Fibroblast of the aortic adventitia (primary cell): ENCODE measurements around the gene KDM6A. TPM values are rescaled to one million over a fixed set of nuclear protein-coding genes. Genes with fewer than 3 reads are reported as not detected.
"Not testable (repeated sequence)": the region's sequence is repeated elsewhere in the genome, so short reads cannot be mapped to it uniquely, and the experiment has no call there.

Source experiments
- DNase-seq: peaks from one replicate; pipeline ENCODE4 v3.0.0-alpha.2; 2010; ENCODE audit warnings: low read depth
- H3K4me3 ChIP-seq: 2 replicates; pipeline ENCODE4 v1.5.1; 2011; ENCODE audit warnings: low read depth, mild to moderate bottlenecking, control low read depth, low read length, moderate library complexity
- total RNA-seq: library from RNA; depleted of rRNA; stranded (reverse); fragments of >200 nt; gene quantifications from 2 replicates; pipeline ENCODE4 v1.2.3, GENCODE V29; 2012; ENCODE audit warnings: low replicate concordance
- TF ChIP-seq, protein P1 (sequence below): IDR thresholded peaks from 2 replicates; pipeline ENCODE4 v1.5.1; 2011; ENCODE audit warnings: mild to moderate bottlenecking, low read length, control low read depth, inconsistent platforms; ENCODE audit not compliant: insufficient read depth

The KDM6A gene
- total RNA-seq, 1 donor: 20.6 TPM

- no peak for DNase-seq
- TF ChIP-seq, protein P1, sequence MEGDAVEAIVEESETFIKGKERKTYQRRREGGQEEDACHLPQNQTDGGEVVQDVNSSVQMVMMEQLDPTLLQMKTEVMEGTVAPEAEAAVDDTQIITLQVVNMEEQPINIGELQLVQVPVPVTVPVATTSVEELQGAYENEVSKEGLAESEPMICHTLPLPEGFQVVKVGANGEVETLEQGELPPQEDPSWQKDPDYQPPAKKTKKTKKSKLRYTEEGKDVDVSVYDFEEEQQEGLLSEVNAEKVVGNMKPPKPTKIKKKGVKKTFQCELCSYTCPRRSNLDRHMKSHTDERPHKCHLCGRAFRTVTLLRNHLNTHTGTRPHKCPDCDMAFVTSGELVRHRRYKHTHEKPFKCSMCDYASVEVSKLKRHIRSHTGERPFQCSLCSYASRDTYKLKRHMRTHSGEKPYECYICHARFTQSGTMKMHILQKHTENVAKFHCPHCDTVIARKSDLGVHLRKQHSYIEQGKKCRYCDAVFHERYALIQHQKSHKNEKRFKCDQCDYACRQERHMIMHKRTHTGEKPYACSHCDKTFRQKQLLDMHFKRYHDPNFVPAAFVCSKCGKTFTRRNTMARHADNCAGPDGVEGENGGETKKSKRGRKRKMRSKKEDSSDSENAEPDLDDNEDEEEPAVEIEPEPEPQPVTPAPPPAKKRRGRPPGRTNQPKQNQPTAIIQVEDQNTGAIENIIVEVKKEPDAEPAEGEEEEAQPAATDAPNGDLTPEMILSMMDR: no peak
- H3K4me3 ChIP-seq: no peak overlapping the region
These were observed 173.4 kb downstream of the KDM6A start for GRCh38 chrX:45046417-45046816.

GRCh38 chrX:45050558-45050957 is 177.6 kb downstream of the KDM6A start:
- H3K4me3 ChIP-seq: no peak overlapping the region
- TF ChIP-seq, protein P1: no peak
- no peak for DNase-seq

GRCh38 chrX:45056428-45057145 is 183.6 kb downstream of the KDM6A start:
- TF ChIP-seq, protein P1: no peak
- no peak for DNase-seq
- H3K4me3 ChIP-seq: no peak overlapping the region

GRCh38 chrX:45059906-45060305 is 186.9 kb downstream of the KDM6A start:
- DNase-seq, H3K4me3 ChIP-seq: not testable (repeated sequence)

DNA sequence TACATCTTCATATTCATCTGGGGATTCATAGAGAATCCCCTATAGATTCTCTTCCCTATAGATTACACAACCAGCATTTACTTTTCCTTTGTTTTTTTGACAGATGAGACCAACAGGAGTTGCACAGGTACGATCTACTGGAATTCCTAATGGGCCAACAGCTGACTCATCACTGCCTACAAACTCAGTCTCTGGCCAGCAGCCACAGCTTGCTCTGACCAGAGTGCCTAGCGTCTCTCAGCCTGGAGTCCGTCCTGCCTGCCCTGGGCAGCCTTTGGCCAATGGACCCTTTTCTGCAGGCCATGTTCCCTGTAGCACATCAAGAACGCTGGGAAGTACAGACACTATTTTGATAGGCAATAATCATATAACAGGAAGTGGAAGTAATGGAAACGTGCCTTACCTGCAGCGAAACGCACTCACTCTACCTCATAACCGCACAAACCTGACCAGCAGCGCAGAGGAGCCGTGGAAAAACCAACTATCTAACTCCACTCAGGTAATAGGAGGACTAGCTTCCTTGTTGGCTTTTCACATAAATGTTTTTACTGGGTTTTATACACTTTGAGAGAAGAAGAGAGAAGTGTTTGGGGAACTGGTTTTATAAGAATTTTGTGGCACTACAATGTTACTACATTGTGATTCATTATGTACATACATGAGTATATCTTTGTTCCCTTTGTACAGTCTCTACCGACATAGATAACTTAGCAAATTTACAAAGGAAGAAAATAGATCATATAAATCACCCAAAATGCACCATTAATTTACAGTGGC is 190.5 kb downstream of the KDM6A start:
- TF ChIP-seq, protein P1: no peak
- no peak for DNase-seq
- H3K4me3 ChIP-seq: no peak overlapping the region

- TF ChIP-seq, protein P1: no peak
- DNase-seq: no peak
- H3K4me3 ChIP-seq: no peak overlapping the region
These were observed 195.6 kb downstream of the KDM6A start for GRCh38 chrX:45068569-45068968.
